Measurements from ENCODE around the gene EDN1. TPM values are rescaled to one million over a fixed set of nuclear protein-coding genes. Genes with fewer than 3 reads are reported as not detected.

Gene EDN1
- total RNA-seq, 1 donor from 2014 or later: 6.5 TPM

DNA sequence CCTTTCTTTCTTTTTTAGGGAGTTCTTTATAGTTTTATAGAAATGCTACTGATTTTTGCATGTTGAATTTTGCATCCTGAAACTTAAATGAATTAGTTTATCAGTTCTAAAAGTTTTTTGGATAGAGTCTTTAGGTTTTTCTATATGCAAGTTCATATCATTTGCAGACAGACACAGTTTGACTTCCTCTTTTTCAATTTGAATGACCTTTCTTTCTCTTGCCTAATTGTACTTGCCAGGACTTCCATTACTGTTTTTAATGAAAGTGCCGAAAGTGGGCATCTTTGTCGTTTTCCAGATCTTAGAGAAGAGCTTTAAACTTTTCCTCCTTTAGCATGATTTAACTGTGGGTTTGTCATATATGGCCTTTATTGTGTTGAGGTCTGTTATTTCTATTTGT, 21.1 kb upstream of the EDN1 start:
- no peak for DNase-seq (ENCODE audit: low spot score)

DNA sequence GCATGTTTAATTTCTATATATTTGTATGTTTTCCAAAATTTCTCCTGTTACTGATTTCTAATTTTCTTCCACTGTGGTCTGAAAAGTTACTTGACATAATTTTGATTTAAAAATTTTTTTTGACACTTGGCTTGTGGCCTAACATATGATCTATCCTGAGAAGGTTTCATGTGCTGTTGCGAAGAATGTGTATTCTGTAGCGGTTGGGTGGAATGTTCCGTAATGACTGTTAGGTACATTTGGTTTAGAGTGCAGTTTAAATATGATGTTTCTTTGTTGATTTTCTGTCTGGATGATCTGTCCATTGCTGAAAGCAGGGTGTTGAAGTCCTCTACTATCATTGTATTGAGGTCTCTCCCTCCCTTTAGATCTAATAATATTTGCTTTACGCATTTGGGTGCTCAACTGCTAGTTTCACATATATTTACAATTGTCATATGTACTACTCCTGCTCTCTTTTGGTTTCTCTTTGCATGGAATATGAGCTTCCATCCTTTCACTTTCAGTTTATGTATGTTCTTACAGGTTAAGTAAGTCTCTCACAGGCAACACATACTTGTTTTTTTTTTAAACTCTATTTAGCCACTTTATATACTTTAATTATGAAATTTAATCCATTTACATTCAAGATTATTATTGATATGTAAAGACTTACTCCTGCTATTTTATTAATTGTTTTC, 19.5 kb upstream of the EDN1 start:
- no peak for DNase-seq (ENCODE audit: low spot score)

DNA sequence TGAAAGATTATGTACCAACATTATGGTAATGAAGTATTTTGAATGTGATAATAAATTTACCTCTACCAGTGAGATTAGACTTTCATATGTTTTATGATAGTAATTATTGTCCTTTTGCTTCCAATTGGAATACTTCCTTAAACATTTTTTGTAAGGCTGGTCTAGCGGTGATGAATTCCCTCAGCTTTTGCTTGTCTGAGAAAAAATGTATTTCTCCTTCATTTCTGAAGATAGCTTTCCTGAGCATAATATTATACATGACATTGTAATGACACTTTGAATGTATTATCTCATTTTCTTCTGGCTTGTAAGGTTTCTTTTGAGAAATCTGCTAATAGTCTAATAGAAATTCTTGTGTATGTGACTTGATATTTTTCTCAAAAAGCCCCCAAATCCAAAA, 18.6 kb upstream of the EDN1 start:
- no peak for DNase-seq (ENCODE audit: low spot score)

DNA sequence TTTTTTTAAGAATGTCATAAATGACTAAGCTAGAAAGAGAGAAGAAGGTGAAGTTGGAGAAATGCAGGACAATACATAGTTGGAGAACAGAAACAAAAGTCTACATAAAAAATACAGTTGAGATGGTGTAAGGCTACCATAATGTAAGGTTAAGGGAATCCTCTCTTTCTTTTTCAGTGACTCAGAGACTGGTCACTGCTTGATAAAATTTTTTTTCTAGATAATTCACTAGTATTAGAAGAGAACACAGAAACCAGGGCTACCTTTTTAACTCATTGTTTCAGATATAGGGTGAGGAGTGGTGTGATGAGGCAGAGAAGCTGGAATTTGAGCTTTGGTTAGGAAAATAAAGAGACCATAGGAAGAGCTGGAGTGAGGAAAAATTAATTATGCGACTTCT, 18.2 kb upstream of the EDN1 start:
- DNase-seq (ENCODE audit: low spot score): no peak

DNA sequence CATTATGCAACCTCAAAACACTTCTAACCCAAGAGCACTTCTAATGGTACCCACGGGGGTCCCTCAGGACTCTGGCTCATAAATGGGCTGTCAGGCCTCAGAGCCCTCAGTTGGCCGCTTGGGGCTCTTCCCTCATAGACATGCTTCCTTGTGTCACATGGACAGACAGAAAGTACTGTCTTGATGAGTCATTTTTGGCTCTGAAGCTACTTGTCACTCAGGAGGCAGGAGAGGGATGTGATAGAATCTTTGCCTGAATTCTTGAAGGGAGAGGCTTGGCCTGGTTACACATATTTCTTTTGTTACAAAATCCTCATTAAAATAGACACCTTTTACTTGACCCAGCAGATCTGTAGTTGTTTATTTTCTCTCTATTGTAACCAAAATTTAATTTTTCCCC, 15.1 kb upstream of the EDN1 start:
- no peak for DNase-seq (ENCODE audit: low spot score)

DNA sequence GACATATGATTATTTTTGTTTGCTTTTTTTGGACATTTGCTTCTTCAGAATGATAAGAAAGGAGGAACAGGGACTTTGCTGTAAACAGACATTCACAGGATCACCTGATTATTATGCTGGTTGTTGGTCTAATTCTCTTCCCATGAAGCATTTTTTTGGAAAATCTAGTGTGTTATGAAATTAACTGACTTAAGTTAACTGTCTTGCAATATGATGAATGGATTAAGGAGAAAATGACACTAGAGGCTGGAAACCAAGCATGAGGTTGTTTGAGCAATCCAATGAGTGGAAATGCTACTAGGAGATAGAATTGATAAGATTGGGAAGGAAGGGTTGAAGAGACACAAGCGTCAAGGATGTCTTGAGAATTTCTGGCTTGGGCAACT, 13.2 kb upstream of the EDN1 start:
- no peak for DNase-seq (ENCODE audit: low spot score)

DNA sequence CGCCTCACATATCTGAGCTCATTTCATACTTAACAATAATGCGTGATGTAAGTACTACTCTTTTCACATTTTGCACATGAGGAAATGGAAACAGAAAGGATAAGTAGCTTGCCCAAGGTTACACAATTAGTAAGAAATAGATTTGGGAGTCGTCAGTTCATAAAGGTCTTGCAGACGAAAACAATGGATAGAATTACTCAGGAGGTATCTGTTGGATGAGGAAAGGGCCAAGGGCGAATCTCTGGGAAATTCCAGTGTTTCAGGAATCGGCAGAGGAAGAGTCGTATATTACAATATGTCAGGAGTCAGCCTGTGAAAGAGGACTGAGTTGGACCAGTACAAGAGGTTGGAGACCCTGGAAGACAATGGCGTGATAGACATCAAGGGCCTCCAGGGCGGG, 12.8 kb upstream of the EDN1 start:
- DNase-seq (ENCODE audit: low spot score): no peak

DNA sequence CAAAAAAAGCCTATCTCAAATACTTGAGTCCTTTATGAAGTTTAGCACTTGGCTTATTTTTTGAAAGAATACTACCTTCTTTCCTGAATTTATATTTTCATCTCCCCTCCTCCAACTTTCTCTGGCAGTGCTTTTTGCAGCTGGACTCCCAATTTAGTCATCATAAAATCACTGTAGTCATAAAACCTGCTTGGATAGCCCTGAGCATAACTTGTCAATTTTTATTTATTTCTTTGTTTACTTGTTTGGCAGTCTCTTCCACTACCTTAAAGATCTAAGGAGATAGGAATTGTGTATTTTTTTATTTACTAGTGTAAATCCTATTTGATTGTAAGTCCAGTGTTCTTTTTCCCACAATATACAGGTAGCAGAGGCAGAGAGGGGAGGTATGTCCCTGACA, 11.2 kb upstream of the EDN1 start:
- DNase-seq (ENCODE audit: low spot score): no peak

DNA sequence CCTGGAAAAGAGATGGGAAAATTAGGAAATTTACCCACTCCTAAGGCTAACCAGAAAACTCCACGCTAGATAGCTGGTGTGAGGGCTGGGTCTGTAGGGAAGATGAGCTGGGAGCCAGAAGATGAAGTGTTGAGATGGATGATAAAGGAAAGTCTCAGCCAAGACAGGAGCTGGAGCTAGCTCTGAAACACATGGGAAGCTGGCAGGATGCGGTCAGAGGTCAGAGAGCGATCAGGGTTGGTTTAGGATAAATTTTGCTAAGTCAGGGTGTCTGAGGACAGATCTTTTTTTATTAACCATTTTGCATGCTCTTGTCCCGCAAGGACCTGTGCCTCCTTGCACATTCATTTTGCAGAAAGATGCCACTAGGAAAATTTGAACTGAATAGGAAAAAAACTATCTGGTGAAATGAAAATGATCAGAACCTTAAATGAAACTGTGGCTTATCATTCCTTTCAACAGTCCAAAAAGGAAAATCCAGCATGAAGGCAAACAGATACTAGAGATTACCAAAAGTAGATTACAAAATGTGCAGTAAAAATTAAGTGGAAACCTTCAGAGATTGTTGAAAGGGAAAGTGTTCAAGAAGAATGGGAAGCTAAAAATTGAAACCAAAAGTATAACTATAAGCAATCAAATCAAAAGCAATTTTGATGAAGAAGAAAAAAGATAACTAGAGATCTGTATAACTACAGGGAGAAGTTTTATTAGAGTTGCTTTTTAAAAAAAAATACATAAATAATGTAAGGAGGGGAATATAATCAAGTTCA, 10.7 kb upstream of the EDN1 start:
- no peak for DNase-seq (ENCODE audit: low spot score)

DNA sequence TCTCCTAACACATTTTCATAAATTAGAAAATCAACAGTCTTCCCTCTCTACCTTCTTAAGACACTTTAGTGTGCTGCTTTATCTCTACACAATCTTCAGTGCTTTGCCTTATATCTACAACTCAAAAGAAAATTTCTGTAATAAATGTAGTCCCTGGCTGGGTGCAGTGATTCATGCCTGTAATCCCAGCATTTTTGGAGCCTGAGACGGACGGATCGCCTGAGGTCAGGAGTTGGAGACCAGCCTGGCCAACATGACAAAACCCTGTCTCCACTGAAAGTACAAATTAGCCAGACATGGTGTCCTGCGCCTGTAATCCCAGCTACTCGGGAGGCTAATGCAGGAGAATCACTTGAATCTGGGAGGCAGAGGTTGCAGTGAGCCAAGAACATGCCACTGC, 9.7 kb upstream of the EDN1 start:
- no peak for DNase-seq (ENCODE audit: low spot score)

DNA sequence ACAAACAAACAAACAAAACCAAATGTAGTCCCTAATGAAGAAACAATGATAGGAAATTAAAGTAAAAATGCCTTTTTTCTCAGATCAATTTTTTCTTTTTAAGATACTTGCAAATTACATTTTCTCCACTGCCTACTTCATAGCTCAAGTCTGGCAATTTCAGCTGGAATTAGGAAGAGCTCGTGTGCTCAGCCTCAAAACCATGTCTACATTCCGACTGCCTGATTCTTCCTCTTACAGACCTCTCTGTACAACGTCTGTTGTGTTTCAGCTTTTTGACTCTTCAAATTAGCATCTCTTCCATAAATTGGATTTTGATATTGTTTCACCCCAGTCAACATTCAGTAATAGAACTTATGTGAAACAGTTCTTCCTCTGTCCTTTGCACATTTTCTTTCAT, 9.3 kb upstream of the EDN1 start:
- DNase-seq (ENCODE audit: low spot score): no peak

DNA sequence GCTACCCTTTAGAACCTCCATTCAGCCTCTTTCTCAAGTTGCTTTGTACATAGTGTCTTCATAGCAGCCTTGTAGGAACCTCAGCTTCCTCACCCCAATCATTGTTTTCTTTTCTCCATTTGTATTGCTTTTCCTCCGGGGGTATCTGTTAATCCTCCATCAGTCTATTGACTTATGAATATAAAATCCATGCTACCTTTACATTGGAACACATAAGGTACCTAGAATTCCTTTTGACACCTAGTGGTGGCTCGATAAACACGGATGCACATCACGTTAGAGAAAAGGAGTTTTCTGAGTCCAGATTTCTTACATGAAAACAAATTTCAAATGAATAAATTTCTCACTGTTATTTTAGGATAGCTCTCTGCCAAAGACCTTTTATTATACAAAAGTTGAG, 6.3 kb upstream of the EDN1 start:
- DNase-seq (ENCODE audit: low spot score): no peak

DNA sequence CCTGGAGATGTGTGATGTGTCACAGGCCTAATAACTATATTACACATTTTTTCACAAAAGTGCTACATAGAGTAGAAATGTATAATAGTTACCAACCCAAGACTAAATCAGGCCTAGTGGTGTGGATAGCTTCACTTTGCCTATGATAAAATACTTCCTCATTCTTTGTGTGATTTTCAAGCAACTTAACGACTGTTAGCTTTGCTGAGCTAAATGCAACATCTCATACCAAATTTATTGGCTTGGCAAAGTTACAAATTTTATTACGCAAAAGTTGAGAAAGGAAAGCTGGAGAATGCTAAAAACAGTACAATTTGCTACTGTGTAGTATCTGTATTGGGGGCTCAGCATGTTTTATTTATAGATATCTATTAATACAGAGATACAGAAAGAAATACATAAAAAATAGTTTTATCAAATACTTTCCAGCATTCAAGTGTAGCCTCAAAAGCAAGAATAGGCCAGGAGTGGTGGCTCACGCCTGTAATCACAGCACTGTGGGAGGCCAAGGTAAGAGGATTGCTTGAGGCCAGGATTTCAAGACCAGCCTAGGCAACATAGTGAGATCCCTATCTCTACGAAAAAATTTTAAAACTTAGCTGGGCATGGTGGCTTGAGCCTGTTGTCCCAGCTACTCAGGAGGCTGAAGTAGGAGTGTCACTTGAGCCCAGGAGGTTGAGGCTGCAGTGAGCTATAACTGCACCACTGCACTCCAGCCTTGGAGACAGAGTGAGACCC, 3.6 kb upstream of the EDN1 start:
- no peak for DNase-seq (ENCODE audit: low spot score)

DNA sequence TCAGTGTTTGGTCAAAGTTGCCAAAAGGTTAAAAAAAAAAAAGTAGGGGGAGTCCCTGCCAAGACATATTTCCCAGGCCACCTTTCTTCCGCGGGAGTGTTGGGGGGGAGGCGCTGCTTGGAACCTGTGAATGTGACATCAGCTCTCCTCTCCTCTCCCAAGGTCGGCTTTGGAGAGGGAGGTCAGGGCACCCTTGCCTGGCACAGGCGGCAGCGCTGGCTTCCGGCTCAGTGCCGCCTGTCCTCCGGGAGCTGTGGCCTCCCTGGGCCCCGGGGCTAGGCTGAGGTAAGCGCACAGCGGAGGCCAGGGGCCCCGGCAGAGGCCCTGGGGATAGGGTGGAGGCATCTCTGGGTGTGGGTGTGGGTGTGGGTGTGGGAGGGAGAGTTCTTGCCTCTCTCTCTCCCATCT, 1.9 kb upstream of the EDN1 start:
- DNase-seq (ENCODE audit: low spot score): no peak

DNA sequence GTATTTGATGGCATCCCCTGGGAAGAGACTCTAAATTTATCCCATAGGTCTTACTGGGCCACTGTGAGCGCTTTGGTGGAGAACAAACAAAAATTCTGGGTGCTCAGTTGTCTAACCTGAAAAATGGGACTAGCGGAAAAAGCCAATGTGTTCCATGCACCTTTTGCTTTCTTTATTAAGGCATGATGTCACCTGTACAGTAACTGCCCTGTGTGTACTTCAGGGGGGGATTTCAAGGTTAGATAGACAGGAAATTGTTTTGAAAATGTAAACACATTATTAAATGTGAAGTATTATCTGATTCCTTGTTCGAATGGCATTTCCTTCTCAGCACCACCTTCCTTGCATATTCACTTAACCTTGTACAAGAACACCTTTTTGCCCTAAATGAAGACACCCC, 1.2 kb upstream of the EDN1 start:
- DNase-seq (ENCODE audit: low spot score): no peak

DNA sequence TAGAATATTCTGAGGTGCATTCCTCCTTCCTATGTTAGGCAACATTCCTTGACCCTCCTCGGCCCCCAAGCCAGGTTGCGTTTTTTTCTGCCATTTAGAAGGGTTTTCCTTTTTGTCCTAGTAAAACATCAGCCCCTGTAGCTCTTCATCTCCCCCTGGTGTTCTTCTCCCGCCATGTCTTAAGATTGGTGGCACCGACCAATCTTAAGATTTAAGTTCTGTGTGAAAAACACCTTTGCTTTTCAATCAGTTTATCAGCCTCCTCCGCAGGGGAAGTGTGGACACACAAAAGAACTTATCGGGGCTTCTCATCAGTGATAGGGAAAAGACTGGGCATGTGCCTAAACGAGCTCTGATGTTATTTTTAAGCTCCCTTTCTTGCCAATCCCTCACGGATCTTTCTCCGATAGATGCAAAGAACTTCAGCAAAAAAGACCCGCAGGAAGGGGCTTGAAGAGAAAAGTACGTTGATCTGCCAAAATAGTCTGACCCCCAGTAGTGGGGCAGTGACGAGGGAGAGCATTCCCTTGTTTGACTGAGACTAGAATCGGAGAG, 719 bp upstream of the EDN1 start:
- peak; percentile 62 for DNase-seq (ENCODE audit: low spot score)

DNA sequence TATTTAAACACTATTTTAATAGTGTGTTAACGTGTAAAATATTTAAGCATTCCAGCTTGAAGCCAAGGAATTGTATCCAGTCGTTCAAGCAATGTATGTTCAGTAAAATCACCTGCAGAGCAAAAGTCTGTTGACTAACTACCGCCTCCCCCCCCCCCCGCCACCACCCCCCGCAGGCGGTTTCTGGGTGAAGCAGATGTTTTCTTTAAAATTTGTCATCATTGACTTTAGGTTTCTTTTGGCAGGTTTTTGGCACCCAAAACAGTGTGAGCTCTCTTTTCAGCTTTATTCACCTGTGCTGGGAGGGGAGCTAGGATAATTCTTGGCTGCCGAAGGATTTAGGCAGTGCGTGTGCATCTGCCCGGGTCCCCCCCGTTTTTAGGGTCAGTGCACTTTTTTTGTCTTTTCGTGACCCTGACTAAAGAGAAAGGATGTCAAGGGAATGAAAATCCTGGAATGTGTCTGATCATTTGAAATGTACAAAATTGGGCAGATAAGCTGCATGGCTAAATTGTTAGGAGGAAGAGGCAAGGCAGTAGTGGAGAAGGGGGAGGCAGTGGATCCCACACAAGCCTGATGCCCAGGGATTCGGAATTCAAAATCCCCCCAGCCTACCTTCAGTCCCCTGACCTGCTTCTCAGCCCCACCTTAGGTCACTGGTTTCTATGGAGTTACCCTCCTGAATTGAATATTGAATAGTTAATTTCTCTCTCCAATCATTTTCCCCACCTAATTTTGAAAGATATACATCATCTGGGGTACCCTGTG, 1.1 kb downstream of the EDN1 start:
- DNase-seq (ENCODE audit: low spot score): no peak

DNA sequence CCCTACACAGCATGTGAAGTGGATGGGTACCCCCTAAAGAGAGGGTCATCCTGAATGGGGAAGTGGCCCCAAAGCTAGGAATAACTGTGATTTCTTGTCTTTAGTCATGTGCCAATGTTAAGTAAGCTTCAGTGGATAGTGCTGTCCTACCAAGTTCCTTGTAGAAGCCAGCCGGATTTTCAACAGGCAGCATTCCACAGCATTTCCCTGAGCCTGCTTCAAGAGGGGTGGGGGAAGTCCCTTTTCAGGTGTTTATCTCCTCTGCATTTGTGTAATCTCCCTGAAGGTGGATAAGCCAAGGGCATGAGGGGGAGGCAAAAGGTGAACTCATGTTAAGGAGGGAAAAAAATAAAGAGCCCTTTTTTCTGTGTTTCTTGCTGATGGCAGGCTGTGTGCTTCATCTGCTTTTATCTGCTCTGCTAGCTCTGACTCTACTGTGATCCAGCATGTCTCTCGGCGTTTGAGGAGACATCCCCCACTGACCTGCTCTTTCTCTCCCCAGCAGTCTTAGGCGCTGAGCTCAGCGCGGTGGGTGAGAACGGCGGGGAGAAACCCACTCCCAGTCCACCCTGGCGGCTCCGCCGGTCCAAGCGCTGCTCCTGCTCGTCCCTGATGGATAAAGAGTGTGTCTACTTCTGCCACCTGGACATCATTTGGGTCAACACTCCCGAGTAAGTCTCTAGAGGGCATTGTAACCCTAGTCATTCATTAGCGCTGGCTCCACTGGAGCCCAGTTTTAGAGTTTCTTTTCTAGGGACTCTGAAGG, 1.9 kb downstream of the EDN1 start:
- peak; percentile 42 for DNase-seq (ENCODE audit: low spot score)

DNA sequence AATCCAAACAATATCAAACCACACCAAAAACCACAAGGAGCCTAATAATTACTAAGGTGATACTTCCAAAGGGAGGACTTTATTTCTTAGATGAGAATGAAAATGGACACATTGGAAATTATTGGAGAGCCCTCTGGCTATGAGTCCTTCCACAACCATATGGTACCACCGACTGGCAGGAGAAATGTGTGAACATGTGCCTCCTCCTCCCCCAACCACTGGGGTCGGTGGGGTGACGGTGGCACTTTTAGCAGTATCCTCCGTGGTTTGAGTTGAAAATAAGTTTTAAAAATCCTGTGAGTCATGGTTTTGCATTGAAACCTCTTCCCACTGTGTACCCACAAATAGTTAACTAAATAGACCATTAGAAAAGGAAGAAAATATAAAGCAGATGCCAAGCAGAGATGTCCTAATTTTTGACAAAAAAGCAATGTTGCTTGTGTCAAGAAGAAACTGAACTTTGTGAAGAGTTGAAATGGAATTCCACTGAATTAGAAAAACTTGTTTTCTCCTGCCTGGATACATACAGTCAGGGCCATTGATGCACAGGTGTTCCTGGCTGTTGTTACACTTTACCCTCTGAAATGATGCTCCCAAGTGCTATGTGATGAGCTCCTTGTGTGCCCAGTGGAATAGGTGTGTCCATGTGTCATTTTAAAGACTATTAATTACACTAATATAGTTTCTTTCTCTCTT, 3.2 kb downstream of the EDN1 start:
- no peak for DNase-seq (ENCODE audit: low spot score)

Measured in mucosa of gallbladder (tissue), 1 donor.